Fibroblast of skin of scalp (primary cell): ENCODE measurements around the gene MYH9.
A peak's percentile ranks its signal among the peaks of the same experiment; 100 is the strongest.
"Not testable (repeated sequence)": the region's sequence is repeated elsewhere in the genome, so short reads cannot be mapped to it uniquely, and the experiment has no call there.

Experiments
- DNase-seq: peaks from one replicate; pipeline ENCODE4 v3.0.0-alpha.2; 2013

MYH9 gene

DNA sequence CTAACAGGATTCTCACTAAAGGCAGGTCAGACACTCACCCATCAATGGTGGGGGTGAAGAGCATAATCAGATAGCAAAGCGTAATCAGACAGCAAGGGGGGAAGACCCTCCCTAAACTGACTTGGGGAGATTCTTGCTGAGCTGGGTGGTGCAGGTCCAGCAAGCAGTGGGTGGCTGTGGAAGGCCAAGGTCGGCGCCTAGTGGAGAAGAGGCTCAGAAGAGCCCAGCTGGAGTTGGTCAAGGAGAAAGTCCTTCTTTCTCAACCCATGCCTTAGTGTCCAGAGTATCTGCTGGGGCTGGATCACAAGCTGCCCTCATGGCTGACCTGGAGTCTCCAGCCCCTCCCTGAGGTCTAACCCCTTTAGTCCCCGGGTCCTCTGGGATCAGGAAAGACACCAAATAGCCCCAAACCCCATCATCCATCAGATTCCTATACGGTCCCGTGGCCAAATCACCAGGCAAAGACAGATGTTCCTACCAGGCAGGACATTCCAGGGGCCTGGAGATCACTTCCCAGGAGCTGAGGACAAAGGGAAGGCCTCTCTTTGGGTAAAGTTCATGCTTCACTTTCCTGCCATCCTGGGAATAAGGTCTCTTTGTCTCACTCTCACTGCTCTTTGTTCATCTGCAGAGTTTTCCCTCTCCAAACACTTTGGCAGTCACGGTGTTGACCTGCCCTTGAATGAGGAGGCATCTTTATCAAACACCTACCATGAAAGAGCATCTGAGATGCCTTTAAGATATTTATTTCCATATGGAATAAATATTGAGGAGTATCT, 123.7 kb downstream of the MYH9 start:
- not testable (repeated sequence) for DNase-seq

DNA sequence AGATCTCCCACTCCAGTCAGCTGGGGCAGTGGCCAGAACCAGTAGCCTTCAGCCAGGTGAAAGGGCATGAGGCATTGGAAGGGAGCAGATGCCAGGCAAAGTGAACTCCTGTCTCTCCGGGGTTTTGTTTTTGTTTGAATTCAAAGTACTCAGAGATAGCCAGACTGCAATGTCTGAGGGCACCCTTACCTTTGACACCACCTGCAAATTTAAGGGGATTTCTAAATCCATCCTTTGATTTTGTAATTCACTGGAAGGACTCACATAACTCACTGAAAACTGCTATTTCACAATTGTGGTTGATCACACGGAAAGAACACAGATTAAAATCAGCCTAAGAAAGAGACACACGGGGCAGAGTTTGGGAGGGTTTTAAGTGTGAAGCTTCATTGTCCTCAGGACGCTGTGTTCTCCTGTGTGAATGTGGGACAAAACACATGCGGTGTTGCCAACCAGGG, 124.5 kb downstream of the MYH9 start:
- not testable (repeated sequence) for DNase-seq

GRCh38 chr22:36262307-36262706, 125.5 kb downstream of the MYH9 start:
- not testable (repeated sequence) for DNase-seq

GRCh38 chr22:36261675-36262074, 126.1 kb downstream of the MYH9 start:
- DNase-seq, result not testable (repeated sequence)

DNA sequence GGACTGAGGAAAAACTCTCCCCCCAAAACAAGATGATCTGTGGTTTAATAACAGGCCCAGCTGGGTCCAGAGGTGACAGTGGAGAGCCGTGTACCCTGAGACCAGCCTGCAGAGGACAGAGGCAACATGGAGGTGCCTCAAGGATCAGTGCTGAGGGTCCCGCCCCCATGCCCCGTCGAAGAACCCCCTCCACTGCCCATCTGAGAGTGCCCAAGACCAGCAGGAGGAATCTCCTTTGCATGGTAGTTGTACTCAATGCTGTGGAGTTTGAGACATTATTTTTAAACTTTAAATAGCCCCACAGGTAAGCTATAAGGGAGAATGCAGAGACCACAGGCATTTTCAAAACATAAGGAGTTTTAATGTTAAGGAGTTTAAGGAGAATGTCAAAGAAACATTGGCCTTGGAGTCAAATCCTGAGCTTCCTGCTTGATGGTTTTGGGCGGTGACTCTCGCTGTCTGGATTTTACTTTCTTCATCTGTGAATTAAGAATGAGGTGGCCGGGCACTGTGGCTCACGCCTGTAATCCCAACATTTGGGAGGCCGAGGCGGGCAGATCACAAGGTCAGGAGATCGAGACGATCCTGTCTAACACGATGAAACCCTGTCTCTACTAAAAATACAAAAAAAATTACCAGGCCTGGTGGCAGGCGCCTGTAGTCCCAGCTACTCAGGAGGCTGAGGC, 128.0 kb downstream of the MYH9 start:
- DNase-seq, result no peak

GRCh38 chr22:36258701-36259614, 128.8 kb downstream of the MYH9 start:
- peak; percentile 64 for DNase-seq

DNA sequence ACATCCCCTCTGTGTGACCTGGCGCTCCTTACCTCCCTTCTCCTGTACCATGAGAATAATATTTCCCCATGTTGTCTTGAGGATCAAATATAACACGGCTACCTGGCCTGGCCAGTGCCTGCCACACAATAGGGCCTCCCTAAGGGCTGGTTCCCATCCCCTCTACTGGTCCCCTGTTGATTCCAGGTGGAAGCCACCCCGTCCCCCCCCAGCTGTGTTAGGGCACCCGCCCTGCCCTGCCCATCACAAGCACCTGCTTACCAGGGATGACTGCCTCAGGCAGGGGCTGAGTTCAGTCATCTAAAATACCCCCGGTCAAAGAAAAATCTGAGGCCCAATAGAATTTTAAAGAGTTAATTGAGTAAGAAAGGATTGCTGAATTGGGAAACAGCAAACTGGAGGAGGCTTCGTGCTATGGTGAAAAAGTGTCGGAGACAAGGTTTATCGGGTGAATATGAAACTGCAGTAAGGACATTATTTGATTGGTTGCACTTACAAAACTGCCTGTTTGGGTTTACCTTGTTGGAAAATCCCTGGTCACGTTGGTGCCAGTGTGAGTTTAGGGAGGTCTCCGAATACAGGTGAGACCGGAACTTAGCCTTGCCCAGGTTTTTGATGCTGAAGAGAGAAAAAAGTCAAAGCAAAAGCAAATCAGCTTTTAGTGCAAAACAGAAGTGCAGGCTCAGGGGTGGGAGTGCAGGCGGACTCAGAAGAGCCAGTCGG, 129.7 kb downstream of the MYH9 start:
- DNase-seq, result no peak

DNA sequence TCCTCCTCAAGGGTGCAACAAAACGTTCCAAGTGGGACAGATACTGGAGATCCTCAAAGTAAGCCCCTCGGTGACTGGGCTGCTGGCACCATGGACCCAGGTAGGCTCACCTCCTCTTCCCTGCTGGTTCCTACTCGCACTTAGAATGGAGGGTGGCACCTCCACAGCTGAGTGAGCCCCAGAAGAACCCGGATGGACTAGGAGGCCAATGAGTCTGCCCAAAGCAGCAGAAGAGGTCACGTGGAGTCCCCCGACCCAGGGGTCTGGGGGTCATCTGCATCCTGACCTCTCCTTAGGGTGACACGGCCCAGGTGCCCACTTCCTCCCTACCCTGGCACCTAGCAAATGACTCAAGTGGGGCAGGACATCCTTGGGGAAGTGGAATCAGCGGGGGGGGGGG, 130.5 kb downstream of the MYH9 start:
- DNase-seq, result no peak

GRCh38 chr22:36256478-36256877, 131.3 kb downstream of the MYH9 start:
- no peak for DNase-seq

- DNase-seq, result not testable (repeated sequence)
Observed at GRCh38 chr22:36255572-36255971, 132.2 kb downstream of the MYH9 start.

- no peak for DNase-seq
Observed at GRCh38 chr22:36253523-36254490, 134.0 kb downstream of the MYH9 start.

GRCh38 chr22:36252754-36253522, 134.8 kb downstream of the MYH9 start, which contains the start of gene APOL1:
Gene APOL1, plus strand, starts transcription at chr22:36253133. Its CDS starts 1,823 bp downstream, at chr22:36254956.
- DNase-seq, result no peak

DNA sequence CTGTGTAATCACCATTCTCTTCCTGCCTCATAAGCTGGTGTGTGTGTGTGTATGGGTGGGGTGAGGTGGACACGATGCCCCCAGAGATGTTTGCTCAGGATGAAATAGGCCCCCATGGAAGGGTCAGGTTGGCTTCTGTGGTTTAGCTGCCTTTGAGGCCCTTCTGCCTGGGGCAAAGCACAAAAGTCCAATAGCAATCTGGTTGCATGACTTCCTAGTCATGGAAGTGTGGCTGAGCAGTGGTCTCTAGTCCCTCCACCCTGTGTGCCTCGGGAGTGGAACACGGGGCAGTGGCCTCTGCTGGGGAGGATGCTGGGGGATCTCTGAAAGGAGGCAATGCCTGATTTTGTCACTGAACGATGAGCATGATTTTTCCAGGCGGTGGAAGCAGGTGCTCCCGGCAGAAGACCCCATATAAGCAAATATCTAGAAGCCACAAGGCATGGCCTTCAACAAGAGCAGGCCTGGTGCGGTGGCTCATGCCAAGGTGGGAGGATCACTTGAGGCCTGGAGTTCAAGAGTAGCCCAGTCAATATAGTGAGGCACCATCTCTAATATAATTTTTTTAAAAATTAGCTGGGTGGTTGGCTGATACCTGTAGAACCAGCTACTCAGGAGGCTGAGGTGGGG, 135.7 kb downstream of the MYH9 start:
- DNase-seq, result not testable (repeated sequence)

DNA sequence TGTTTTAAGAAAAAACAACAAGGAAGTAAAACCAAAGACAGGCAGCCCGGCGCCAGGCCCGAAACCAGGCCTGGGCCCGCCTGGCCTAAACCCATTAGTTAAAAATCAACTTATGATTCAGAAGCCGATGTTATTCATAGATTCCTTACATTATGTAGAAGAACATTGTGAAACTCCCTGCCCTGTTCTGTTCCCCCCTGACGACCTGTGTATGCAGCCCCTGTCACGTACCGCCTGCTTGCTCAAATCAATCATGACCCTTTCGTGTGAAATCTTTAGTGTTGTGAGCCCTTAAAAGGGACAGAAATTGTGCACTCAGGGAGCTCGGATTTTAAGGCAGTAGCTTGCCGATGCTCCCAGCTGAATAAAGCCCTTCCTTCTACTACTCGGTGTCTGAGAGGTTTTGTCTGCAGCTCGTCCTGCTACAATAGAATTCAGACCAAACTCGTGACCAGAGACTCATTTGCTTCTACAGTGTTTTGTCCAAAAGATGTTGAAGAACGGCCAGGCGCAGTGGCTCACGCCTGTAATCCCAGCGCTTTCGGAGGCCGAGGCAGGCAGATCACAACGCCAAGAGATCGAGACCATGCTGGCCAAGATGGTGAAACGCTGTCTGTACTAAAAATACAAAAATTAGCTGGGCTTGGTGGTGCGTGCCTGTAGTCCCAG, 137.3 kb downstream of the MYH9 start:
- DNase-seq, result not testable (repeated sequence)

GRCh38 chr22:36249160-36249559, 138.6 kb downstream of the MYH9 start:
- DNase-seq, result no peak

DNA sequence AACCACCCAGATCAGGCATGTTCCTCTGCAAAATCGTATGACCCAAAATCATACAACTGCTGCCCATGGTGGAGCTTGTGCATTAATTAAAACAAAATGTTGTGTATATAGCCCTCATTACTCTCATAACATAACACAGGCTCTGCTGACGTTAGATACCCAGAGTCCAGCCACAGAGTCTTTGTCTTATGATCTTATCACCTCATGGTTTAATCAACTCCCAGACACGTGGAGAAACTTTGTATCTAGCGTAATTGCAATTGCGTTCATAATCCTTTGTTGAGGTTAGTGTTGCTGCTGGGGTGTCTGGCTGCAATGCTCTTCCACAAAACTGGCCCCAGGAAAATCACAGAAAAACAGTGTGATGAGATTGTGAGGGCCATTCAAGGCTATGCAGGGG, 139.8 kb downstream of the MYH9 start:
- no peak for DNase-seq

DNA sequence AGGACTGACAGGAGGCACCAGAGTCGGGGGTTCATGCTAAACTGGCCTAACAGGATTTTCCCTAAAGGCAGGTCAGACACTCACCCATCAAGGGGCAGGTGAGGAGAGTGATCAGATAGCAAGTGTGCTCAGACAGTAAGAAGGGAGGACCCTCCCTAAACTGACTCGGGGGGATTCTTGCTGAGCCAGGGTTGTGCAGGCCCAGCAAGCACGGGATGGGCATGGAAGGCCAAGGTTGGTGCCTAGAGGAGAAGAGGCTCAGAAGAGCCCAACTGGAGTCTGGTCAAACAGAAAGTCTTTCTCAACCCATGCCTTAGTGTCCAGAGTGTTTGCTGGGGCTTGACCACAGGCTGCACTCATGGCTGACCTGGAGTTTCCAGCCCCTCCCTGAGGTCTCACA, 141.0 kb downstream of the MYH9 start:
- DNase-seq, result no peak

DNA sequence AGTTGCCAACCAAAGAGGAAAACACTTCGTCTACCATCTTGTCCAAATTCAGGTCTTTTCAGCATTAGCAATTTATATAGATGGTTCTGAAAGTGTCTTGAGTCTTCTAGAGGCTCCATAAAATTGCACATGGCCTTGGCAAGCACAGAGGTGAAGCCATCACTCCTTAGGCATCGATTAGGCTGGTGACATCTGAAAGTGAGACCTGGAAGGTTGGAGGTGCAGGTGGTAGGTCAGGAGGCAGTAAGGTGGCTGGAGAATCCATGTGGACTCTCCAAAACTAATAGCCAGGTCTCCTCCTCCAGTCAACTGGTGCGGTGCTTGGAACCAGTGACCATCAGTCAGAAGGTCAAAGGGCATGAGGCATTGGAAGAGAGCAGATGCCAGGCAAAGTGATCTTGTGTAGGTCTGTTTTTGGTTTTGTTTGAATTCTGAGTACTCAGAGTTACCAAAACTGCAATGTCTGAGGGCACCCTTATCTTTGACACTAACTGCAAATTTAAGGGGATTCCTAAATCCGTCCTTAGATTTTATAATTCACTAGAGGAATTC, 141.9 kb downstream of the MYH9 start:
- no peak for DNase-seq
